ENCODE results near the gene HADHA. TPM values are rescaled to one million over a fixed set of nuclear protein-coding genes. Genes with fewer than 3 reads are reported as not detected.
A peak's percentile ranks its signal among the peaks of the same experiment; 100 is the strongest.

Gene HADHA
- total and polyA plus RNA-seq, 7 experiments from 2014 or later: 83.8 to 150 (median 103) TPM

DNA sequence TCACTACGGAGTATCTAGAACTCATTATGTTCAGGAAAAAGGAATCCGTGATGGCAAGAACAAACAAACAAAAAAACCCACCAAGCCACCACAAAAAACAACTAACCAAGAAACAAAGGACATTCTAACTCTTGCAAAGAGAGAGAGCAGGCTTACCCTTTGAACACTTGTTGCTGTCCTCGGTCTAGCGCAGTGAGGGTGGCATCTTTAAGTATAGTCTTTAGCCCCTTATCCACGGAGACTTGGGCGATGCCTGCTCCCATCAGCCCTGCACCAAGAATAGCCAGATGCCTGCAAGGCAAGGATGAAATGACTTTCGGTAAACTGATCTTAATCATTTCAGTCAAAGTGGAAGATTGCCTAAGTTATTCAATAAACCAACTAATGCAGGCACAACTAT lies 40.5 kb downstream of the HADHA start:
- ATAC-seq (no peak), DNase-seq (no peak)
- H3K4me1 ChIP-seq (ENCODE audit: control insufficient read depth in 2 of 2, insufficient read depth in 2 of 2, low read length in 2 of 2): no peaks in the 10 kb centered on the region
- Mint-ChIP-seq H3K27me3 (no peaks in the 10 kb centered on the region), H3K36me3 (peaks cover 7 to 59% (median 18%) of the 10 kb centered on the region in 5 donors), H3K9me3 (no peaks in the 10 kb centered on the region), H3K4me3 (no peak overlapping the region), H3K4me1 (no peaks in the 10 kb centered on the region), H3K27ac (peak overlapping the region in 1 of 9 donors; percentile 25)
- peaks cover 0 to 75% (median 40%) of the 10 kb centered on the region in 3 experiments for H3K36me3 ChIP-seq (ENCODE audit: control insufficient read depth in 2 of 3, insufficient read depth in 3 of 3, low read length in 3 of 3)
- intact Hi-C loops (cut with micrococcal nuclease): no loop called here
- POLR2A ChIA-PET: no interaction called here
- no peaks in the 10 kb centered on the region for H3K9me3 ChIP-seq (ENCODE audit: control insufficient read depth in 2 of 3, low read length in 3 of 3)
- no peak overlapping the region for H3K4me3 ChIP-seq (ENCODE audit: low read length)
- H3K27me3 ChIP-seq (ENCODE audit: control insufficient read depth in 2 of 2, insufficient read depth in 2 of 2, low read length in 2 of 2): no peaks in the 10 kb centered on the region
- H3K27ac ChIP-seq (ENCODE audit: low read depth, low read length): no peak overlapping the region
- CTCF ChIA-PET: no interaction called here

DNA sequence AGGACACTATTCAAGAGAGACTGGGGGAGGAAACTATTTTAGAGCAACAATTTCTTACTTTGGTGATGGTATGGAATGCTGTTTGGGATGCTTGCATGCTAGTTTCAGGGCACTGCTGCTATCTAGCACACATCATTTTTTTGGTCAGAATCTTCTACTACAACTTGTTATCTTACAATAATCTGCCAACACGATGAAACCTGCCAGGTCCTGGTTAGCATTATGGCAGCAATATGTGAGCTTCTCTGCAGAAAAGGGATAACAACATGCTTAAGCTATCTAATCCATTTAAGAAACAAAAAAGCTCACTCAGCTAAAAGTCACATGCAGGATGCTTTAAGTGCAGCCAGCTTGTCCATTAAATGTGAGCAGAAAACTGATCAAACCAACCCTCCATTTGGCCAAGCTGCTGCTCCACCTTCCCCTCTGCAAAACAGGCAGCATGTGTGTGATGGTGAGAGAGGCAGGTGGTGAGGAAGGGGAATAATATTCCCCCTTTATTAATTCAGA lies 41.4 kb downstream of the HADHA start:
- DNase-seq (no peak), ATAC-seq (no peak)
- no peaks in the 10 kb centered on the region for H3K9me3 Mint-ChIP-seq
- peaks cover 7 to 58% (median 18%) of the 10 kb centered on the region in 5 donors for H3K36me3 Mint-ChIP-seq
- H3K4me1 Mint-ChIP-seq: no peaks in the 10 kb centered on the region
- H3K4me3 ChIP-seq (ENCODE audit: low read length): no peak overlapping the region
- H3K4me3 Mint-ChIP-seq: no peak overlapping the region
- intact Hi-C loops (cut with micrococcal nuclease): no loop called here
- H3K27me3 ChIP-seq (ENCODE audit: control insufficient read depth in 2 of 2, insufficient read depth in 2 of 2, low read length in 2 of 2): no peaks in the 10 kb centered on the region
- ChIA-PET POLR2A (interaction anchor here (0.9 kb wide), 1 partner anchor 18 kb away, joined by 3 read pairs; no protein-coding TSS in a partner anchor), CTCF (no interaction called here)
- no peaks in the 10 kb centered on the region for H3K4me1 ChIP-seq (ENCODE audit: control insufficient read depth in 2 of 2, insufficient read depth in 2 of 2, low read length in 2 of 2)
- no peak overlapping the region for H3K27ac ChIP-seq (ENCODE audit: low read depth, low read length)
- peaks cover 0 to 69% (median 40%) of the 10 kb centered on the region in 3 experiments for H3K36me3 ChIP-seq (ENCODE audit: control insufficient read depth in 2 of 3, insufficient read depth in 3 of 3, low read length in 3 of 3)
- H3K27me3 Mint-ChIP-seq: no peaks in the 10 kb centered on the region
- H3K27ac Mint-ChIP-seq: peak overlapping the region in 1 of 9 donors; percentile 12
- H3K9me3 ChIP-seq (ENCODE audit: control insufficient read depth in 2 of 3, low read length in 3 of 3): no peaks in the 10 kb centered on the region

DNA sequence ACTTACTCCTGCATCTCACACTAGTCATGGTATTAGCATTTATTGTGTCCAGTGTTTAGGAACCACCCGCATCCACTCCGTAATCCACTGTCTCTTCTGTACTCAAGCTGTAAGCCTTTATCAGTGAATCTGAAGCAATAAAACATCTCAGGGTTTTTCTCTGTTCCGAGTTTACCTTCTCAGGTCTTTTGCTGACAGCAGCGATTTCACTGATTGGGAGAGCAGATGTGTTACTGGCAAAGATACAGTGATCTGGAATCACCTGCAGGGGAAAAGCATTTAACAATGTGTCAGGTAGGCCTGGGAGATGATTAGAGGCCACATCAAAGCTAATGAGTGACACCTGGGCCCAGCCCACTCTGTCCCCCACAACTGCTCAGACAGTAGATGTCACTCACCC lies 46.9 kb downstream of the HADHA start:
- Mint-ChIP-seq H3K4me3 (no peak overlapping the region), H3K9me3 (no peaks in the 10 kb centered on the region), H3K36me3 (peaks cover 4 to 62% (median 35%) of the 10 kb centered on the region in 5 donors), H3K4me1 (no peaks in the 10 kb centered on the region), H3K27me3 (no peaks in the 10 kb centered on the region), H3K27ac (peak overlapping the region in 2 of 9 donors; percentile 32 to 55)
- Histone ChIP-seq H3K36me3 (ENCODE audit: control insufficient read depth in 2 of 3, insufficient read depth in 3 of 3, low read length in 3 of 3) (peaks cover 16 to 89% (median 21%) of the 10 kb centered on the region in 3 experiments), H3K27ac (ENCODE audit: low read depth, low read length) (no peak overlapping the region), H3K27me3 (ENCODE audit: control insufficient read depth in 2 of 2, insufficient read depth in 2 of 2, low read length in 2 of 2) (no peaks in the 10 kb centered on the region), H3K4me3 (ENCODE audit: low read length) (no peak overlapping the region), H3K4me1 (ENCODE audit: control insufficient read depth in 2 of 2, insufficient read depth in 2 of 2, low read length in 2 of 2) (no peaks in the 10 kb centered on the region), H3K9me3 (ENCODE audit: control insufficient read depth in 2 of 3, low read length in 3 of 3) (no peaks in the 10 kb centered on the region)
- DNase-seq: no peak
- CTCF ChIA-PET: no interaction called here
- POLR2A ChIA-PET: no interaction called here
- intact Hi-C loops (cut with micrococcal nuclease): no loop called here
- no peak for ATAC-seq

DNA sequence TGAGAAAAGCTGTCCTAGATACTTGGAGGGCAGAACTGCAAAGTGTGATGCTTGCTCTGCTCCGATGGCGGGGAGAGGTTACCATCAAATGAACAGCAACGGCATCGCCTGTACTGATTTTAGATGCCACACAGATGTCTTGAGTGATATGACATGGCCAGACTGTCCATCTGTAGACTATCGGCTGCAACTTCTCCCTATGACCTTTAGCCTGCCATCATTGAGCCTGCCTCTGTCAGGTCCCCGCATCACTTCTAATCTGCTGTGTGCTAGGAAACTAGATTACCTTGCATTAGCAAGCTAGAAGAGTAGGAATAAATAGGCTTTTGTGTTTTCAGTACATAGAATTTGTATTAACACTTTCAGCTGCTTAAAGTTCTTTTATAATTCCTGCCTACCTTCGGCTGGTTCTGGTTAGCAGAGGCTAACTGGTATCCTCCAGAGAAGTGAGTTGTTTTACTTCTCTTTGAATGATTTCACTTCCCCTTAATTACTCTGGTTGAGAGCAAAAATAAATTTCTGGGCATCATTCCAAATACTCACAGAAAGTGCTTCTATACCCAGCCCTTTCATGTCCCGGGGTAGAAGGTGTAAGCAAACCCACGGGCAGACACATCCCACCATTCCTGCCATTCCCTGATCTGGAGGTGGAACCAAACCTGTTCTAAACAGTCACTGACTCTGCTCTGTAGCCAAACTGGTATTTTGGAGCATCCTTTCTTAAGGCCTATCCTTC lies 47.6 kb downstream of the HADHA start:
- Histone ChIP-seq H3K4me3 (ENCODE audit: low read length) (no peak overlapping the region), H3K27me3 (ENCODE audit: control insufficient read depth in 2 of 2, insufficient read depth in 2 of 2, low read length in 2 of 2) (no peaks in the 10 kb centered on the region), H3K36me3 (ENCODE audit: control insufficient read depth in 2 of 3, insufficient read depth in 3 of 3, low read length in 3 of 3) (peaks cover 17 to 89% (median 20%) of the 10 kb centered on the region in 3 experiments), H3K4me1 (ENCODE audit: control insufficient read depth in 2 of 2, insufficient read depth in 2 of 2, low read length in 2 of 2) (no peaks in the 10 kb centered on the region), H3K27ac (ENCODE audit: low read depth, low read length) (no peak overlapping the region), H3K9me3 (ENCODE audit: control insufficient read depth in 2 of 3, low read length in 3 of 3) (no peaks in the 10 kb centered on the region)
- Mint-ChIP-seq H3K4me3 (no peak overlapping the region), H3K4me1 (no peaks in the 10 kb centered on the region), H3K27me3 (no peaks in the 10 kb centered on the region), H3K27ac (peak overlapping the region in 5 of 9 donors; percentile 26 to 71 (median 53)), H3K36me3 (peaks cover 0 to 58% (median 32%) of the 10 kb centered on the region in 5 donors), H3K9me3 (no peaks in the 10 kb centered on the region)
- CTCF ChIA-PET: no interaction called here
- POLR2A ChIA-PET: no interaction called here
- intact Hi-C loops (cut with micrococcal nuclease): no loop called here
- ATAC-seq (peak; percentile 38), DNase-seq (no peak)

DNA sequence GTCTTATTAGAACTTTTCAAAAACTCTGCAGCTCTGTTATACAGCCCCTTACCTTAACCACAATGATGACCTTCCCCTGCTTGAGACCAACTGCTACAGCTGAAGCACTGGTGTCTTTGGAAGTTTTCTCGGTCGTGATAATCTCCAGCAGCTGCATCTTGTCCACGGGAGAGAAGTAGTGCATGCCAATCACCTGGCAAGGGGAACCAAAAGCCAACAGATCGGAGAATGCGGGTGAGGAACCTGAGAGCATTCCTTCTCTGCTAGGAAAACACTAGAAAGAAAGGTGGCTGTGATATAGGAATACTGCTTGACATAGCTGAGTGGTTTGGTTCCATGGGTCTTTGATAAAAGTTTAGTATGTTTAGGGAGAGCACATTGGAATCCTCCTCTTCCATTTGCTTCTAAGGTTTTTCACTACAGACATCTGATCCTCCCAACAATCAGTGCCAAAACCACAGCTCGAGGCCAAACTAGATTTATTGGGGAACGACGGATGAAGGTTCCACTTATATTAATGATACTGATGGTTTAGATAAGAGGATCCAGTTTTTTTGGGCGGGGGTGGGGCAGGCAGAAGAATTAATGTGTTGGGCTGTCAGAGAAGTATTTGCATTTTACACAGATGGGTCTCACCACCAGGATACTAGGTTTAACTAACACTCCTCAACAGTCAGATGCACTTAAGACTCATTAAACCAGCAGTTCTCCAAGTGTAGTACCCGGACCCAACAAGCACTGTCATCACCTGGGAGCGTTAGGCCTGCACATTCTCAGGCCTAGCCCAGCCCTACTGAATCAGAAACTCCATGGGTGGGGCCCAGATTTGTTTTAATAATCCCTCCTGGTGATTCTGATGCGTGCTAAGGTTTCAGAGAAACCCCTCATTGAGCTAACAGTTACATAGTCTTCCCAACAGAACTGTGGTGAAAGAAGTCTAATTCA lies 49.1 kb downstream of the HADHA start:
- peak overlapping the region in 5 of 9 donors; percentile 26 to 62 (median 32) for H3K27ac Mint-ChIP-seq
- H3K36me3 Mint-ChIP-seq: peaks cover 0 to 60% (median 25%) of the 10 kb centered on the region in 5 donors
- CTCF ChIA-PET: no interaction called here
- H3K4me1 Mint-ChIP-seq: no peaks in the 10 kb centered on the region
- no peak overlapping the region for H3K27ac ChIP-seq (ENCODE audit: low read depth, low read length)
- H3K9me3 ChIP-seq (ENCODE audit: control insufficient read depth in 2 of 3, low read length in 3 of 3): no peaks in the 10 kb centered on the region
- no peak for DNase-seq
- no peaks in the 10 kb centered on the region for H3K4me1 ChIP-seq (ENCODE audit: control insufficient read depth in 2 of 2, insufficient read depth in 2 of 2, low read length in 2 of 2)
- H3K27me3 ChIP-seq (ENCODE audit: control insufficient read depth in 2 of 2, insufficient read depth in 2 of 2, low read length in 2 of 2): no peaks in the 10 kb centered on the region
- H3K27me3 Mint-ChIP-seq: no peaks in the 10 kb centered on the region
- POLR2A ChIA-PET: interaction anchor here (0.6 kb wide), 1 partner anchor 980 kb away, joined by 3 read pairs; no protein-coding TSS in a partner anchor
- no peak for ATAC-seq
- no peak overlapping the region for H3K4me3 Mint-ChIP-seq
- H3K4me3 ChIP-seq (ENCODE audit: low read length): no peak overlapping the region
- no peaks in the 10 kb centered on the region for H3K9me3 Mint-ChIP-seq
- intact Hi-C loops (cut with micrococcal nuclease): no loop called here
- peaks cover 7 to 92% (median 22%) of the 10 kb centered on the region in 3 experiments for H3K36me3 ChIP-seq (ENCODE audit: control insufficient read depth in 2 of 3, insufficient read depth in 3 of 3, low read length in 3 of 3)

DNA sequence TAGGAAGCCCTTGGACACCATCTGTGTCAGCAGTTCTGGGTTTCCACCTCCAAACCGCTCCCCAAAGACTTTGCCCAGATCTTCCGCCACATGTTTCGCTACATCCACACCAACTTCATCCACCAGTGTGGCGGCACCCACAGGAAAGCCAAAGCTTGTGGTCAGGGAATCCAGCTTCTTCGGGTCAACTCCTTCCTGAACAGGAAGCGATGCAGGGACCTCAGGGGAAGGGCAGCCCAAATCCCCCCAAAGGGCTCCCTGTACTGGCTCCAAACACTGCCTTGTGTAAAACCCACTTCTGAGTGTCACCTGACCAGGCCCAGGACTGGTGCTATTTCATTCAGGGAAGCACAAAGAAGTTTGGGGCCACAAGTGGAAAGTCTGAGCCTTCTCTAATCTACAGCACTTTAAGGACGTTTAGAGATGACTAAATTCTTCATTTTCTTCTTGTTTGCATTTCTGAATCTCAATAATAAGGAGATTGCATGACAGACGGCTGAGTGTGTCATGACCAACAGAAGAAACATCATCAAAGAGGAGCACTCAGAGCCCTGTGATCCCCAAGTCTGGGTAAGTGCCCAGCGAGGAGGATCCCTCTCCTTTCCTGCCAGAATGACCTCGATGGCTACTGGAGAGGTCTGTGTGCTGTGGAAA lies 50.7 kb downstream of the HADHA start:
- Mint-ChIP-seq H3K9me3 (peaks cover 0 to 3% (median 0%) of the 10 kb centered on the region in 11 donors), H3K36me3 (peaks cover 0 to 53% (median 18%) of the 10 kb centered on the region in 5 donors), H3K27me3 (no peaks in the 10 kb centered on the region), H3K27ac (peak overlapping the region in 2 of 9 donors; percentile 19 to 47), H3K4me3 (no peak overlapping the region), H3K4me1 (peaks cover 0 to 4% (median 0%) of the 10 kb centered on the region in 7 donors)
- Histone ChIP-seq H3K27me3 (ENCODE audit: control insufficient read depth in 2 of 2, insufficient read depth in 2 of 2, low read length in 2 of 2) (no peaks in the 10 kb centered on the region), H3K9me3 (ENCODE audit: control insufficient read depth in 2 of 3, low read length in 3 of 3) (no peaks in the 10 kb centered on the region), H3K4me3 (ENCODE audit: low read length) (no peak overlapping the region), H3K4me1 (ENCODE audit: control insufficient read depth in 2 of 2, insufficient read depth in 2 of 2, low read length in 2 of 2) (no peaks in the 10 kb centered on the region), H3K36me3 (ENCODE audit: control insufficient read depth in 2 of 3, insufficient read depth in 3 of 3, low read length in 3 of 3) (peaks cover 0 to 84% (median 22%) of the 10 kb centered on the region in 3 experiments), H3K27ac (ENCODE audit: low read depth, low read length) (no peak overlapping the region)
- ChIA-PET POLR2A (no interaction called here), CTCF (no interaction called here)
- intact Hi-C loops (cut with micrococcal nuclease): no loop called here
- DNase-seq: no peak
- ATAC-seq: no peak

All from naive thymus-derived CD4-positive, alpha-beta T cell (primary cell).